Adrenal gland (tissue), 5 donors: ENCODE results near the gene ZFHX3.

Experiments
- CTCF ChIP-seq, 6 experiments: fragments of 450-650 bp in 4 of 6; fragments of 200-600 bp in 2 of 6; sonication (generic) in 1 of 6; IDR thresholded peaks; 1 replicate in 5 of 6; 2 replicates in 1 of 6; pipeline versions ENCODE4 v1.5.1 to v1.8.0; 2016 to 2021; ENCODE audit warnings: antibody characterized with exemption in 6 of 6, mild to moderate bottlenecking in 2 of 6, moderate library complexity in 1 of 6
- POLR2A ChIP-seq, 2 donors: fragments of 450-650 bp; IDR thresholded peaks; one replicate each; pipeline ENCODE4 v1.6.1; 2017; ENCODE audit warnings: antibody characterized with exemption in 2 of 2, mild to moderate bottlenecking in 2 of 2, moderate library complexity in 1 of 2
- donor health status: DM: no; HTN: no; CAD: no.

GRCh38 chr16:73069581-73070262 lies 21.8 kb upstream of the ZFHX3 start:
- TF ChIP-seq CTCF (IDR thresholded peaks at IDR 0.05) = no peak
- TF ChIP-seq POLR2A (IDR thresholded peaks at IDR 0.05) = no peak
